HG03565 (cell line): ENCODE results near the gene BCL6B.
A peak's percentile ranks its signal among the peaks of the same experiment; 100 is the strongest.

Source experiments
- ATAC-seq: cut with Tn5 transposase; IDR thresholded peaks from one replicate; pipeline ENCODE4 v1.9.1; 2021; ENCODE audit warnings: mild to moderate bottlenecking, moderate library complexity; ENCODE audit not compliant: unreplicated experiment

Gene BCL6B

DNA sequence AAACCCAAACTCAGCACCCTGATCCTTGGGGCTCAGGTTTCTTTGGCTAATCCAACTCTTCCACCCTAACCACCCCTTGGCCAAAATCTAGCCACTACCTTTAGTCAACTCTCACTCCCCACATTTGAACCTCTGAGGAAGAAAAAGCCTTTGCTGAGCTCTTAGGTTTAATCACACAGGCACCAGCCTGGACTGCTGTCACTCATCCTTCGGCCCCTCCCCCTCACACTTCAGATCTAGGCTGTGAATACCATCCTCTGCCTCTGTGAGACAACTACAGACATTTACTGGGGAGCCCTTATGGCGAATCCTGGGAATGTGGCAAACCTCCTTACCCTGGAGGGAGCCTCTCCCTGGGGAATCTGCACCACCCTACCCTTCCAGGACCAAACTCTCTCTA, 15.7 kb upstream of the BCL6B start:
- ATAC-seq: no peak

GRCh38 chr17:7010523-7010922, 12.3 kb upstream of the BCL6B start:
- ATAC-seq: no peak

- no peak for ATAC-seq
Observed at GRCh38 chr17:7011415-7011814, 11.4 kb upstream of the BCL6B start.

DNA sequence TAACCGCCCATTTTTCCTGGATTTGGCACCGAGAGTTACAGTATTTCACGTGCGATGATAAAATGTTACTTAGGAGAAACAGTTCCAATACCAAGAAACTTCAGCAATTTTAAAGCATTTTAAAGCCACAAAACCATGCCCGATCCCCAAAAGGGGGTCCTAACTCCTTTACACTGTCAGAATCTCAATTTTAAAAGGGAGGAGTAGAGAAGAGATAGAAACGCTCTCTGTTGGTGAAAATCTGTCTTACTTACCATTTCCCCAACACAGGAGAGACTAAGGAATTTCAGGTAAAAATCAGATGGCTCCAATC, 11.0 kb upstream of the BCL6B start:
- ATAC-seq: no peak

DNA sequence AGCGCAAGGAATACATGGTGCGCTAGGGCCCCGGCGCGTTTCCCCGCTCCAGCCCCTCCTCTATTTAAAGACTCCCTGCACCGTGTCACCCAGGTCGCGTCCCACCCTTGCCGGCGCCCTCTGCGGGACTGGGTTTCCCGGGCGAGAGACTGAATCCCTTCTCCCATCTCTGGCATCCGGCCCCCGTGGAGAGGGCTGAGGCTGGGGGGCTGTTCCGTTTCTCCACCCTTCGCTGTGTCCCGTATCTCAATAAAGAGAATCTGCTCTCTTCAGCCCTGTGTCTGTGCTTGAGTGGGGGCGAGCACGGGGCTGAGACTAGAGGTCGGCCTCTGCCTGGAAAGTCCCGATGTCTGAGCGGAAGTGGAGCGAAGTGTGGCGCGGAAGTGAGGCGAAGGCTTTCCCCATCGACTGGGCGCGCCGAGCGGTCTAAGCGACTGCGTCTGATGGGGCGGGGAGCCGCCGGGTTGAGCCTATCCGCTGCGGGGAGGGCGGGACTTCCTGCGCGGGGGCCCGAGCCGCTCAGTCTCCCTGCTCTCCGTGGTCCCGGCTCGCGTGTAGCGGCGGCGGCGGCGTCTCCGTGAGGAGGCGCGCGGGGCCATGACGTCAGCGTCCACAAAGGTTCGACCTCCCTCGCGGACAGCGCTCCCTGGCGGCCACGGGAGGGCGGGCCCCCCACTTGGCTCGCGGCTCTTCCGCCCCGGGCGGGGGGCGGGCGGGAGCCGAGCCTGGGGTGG, 8.4 kb upstream of the BCL6B start:
- ATAC-seq: peak; percentile 72

- ATAC-seq: no peak
Observed at GRCh38 chr17:7014995-7015958, 7.6 kb upstream of the BCL6B start.

DNA sequence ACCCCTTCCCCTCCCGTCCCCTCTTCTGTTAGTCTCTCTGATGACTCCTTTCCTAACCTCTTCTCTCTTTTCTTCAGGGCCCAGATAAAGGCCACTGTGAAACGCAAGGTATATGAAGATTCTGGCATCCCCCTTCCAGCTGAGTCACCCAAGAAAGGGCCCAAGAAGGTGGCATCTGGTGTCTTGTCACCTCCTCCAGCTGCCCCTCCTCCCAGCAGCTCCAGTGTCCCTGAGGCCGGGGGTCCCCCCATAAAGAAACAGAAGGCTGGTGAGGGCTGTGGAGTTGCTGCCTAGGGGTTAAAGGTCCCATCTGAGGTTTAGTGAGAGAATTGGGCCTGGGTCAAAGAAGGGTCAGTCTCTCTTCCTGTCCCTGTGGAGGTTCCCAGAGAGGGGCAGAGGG, 6.4 kb upstream of the BCL6B start:
- ATAC-seq: no peak

- no peak for ATAC-seq
Observed at GRCh38 chr17:7016886-7017826, 5.7 kb upstream of the BCL6B start.

DNA sequence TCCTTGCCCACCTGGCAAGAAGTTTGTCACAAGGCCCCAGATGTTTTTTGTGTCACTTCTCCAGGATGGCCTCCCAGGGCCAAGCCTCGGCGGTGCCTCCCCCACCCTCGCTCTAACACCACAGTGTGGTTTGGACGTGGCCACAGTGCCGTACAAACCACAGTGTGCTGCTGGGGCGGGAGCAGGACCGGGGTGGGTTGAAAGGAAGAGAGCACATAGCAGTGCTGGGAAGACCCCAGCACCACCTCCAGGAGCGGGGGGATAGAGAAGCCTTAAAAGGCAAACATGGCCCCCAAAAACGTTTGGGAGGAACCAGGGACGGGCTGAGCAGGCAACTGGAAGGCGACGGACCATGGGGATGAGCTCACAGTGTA, 5.0 kb upstream of the BCL6B start:
- no peak for ATAC-seq

- no peak for ATAC-seq
Observed at GRCh38 chr17:7018331-7018964, 4.4 kb upstream of the BCL6B start.

- ATAC-seq: no peak
Observed at GRCh38 chr17:7019367-7019766, 3.5 kb upstream of the BCL6B start.

DNA sequence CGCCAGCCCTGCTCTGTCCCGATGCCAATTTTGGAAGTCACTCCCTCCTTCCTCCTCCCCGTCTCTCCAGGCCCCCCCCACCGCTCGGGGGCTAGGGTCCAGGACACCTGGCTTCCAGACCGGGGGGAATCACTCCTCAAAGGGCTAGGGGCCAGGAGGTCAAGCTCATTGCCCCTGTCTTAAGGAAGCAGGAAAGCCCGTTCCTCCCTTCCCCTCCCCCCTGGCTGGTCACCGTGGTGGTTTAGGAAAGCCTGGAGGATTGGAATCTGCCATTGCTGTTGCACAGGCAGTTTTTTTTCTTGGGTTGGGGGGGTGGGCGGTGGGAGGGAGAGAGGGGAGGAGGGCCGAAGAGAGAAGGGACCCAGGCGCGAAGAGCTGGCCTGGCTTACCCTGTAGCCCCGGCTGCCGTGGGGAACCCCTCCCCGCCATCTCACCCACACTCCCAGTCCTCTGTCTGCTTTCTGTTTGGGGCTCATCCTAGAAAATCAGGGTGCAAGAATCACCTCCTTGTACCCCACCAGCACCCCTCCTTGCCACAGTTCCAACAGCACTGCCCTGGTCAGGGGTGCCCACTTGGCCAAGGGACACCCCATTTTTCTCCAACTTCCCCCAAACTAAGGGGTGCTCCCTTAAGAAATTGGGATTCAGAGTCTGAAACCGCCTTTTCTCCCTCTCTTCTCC, 2.9 kb upstream of the BCL6B start:
- ATAC-seq: no peak

DNA sequence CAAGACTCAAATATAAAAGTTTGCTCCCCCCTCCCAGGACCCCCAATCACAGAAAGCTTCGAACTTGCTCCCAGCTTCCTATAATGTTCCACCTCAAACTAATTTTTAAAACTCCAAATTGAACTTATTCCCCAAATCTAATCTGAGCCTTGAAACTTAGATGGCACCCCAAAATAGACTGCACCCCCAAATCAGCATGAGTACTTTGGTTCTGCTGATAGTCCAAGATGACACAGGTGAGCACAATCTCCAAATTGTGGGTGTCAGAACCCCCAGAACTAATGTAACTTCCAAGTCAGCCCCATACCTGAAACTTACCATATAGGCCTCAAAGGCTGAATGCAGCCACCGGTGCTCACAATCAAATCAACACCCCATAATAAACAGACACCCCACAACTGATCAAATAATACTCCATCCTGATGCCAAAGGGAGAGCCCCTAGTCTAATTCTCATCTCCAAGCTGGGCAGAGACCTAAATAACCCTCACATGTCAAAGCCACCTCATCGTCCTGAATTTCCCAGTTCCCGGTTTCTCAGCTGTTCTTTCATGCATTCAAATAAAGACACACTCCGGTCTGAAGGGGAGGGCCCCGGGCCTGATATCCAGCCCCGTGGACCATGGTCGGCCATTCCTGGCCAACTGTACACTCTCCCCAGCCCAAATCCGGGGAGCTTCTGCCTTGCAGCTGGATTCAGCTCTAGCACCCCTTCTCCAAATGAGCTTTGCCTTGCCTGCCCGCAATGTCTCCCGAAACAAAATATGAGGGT, 1.8 kb upstream of the BCL6B start:
- no peak for ATAC-seq

GRCh38 chr17:7021993-7022778, 664 bp upstream of the BCL6B start:
- peak; percentile 49 for ATAC-seq

DNA sequence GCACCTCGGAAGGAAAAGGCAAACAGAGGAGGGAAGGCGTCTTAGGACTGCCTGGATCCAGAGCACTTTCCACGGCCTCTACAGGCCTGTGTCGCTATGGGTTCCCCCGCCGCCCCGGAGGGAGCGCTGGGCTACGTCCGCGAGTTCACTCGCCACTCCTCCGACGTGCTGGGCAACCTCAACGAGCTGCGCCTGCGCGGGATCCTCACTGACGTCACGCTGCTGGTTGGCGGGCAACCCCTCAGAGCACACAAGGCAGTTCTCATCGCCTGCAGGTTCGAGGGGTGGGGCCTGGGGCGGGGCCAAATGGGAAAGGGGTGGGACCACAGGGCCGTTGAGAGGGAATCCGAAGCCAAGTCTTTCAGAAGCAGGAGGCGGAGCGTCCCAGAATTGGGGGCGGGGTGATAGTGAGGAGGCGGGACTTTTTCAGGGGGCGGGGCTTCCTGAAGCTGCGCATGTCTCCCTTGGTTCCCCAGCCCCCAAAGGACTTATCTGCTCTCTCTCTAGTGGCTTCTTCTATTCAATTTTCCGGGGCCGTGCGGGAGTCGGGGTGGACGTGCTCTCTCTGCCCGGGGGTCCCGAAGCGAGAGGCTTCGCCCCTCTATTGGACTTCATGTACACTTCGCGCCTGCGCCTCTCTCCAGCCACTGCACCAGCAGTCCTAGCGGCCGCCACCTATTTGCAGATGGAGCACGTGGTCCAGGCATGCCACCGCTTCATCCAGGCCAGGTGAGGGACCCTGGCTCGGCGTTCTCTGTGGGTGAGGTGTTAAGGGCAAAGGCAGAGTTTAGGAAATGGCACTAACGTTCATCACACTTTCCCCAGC, 939 bp downstream of the BCL6B start:
- ATAC-seq: peak; percentile 41

DNA sequence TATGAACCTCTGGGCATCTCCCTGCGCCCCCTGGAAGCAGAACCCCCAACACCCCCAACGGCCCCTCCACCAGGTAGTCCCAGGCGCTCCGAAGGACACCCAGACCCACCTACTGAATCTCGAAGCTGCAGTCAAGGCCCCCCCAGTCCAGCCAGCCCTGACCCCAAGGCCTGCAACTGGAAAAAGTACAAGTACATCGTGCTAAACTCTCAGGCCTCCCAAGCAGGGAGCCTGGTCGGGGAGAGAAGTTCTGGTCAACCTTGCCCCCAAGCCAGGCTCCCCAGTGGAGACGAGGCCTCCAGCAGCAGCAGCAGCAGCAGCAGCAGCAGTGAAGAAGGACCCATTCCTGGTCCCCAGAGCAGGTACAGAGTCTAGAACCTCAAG, 1.5 kb downstream of the BCL6B start:
- no peak for ATAC-seq

- ATAC-seq: no peak
Observed at GRCh38 chr17:7025245-7025644, 2.4 kb downstream of the BCL6B start.
